Measurements from ENCODE around the gene ATP13A4.

DNA sequence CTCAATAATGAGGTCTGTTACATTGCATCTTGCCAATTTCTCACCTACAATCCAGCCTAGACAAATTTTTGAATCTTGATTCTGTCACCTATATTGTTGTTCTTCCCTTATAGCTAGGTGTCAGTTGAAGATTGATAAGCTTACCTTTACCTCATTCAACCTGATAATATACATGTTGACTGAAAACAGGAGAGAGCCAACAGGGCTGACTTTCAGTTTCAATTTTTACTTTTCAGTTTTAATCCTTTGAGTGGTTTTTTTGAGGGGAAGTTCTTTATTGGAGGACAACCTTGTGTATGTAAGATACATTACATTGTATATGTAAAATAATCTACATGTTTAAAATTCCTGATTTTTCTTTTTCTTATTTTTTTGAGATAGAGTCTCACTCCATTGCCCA lies 181.9 kb downstream of the ATP13A4 start:
- TF ChIP-seq, protein P1, sequence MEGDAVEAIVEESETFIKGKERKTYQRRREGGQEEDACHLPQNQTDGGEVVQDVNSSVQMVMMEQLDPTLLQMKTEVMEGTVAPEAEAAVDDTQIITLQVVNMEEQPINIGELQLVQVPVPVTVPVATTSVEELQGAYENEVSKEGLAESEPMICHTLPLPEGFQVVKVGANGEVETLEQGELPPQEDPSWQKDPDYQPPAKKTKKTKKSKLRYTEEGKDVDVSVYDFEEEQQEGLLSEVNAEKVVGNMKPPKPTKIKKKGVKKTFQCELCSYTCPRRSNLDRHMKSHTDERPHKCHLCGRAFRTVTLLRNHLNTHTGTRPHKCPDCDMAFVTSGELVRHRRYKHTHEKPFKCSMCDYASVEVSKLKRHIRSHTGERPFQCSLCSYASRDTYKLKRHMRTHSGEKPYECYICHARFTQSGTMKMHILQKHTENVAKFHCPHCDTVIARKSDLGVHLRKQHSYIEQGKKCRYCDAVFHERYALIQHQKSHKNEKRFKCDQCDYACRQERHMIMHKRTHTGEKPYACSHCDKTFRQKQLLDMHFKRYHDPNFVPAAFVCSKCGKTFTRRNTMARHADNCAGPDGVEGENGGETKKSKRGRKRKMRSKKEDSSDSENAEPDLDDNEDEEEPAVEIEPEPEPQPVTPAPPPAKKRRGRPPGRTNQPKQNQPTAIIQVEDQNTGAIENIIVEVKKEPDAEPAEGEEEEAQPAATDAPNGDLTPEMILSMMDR (conservative IDR thresholded peaks at IDR 0.05; ENCODE audit: low read depth, low read length), result no peak
- TF ChIP-seq FOS (IDR thresholded peaks at IDR 0.05; ENCODE audit: low read depth, low read length) (no peak), SMC3 (IDR thresholded peaks at IDR 0.05; ENCODE audit: low read depth, low read length) (no peak)

All from IMR-90 (cell line).